T-helper 2 cell (primary cell): ENCODE measurements around the gene RALGAPA1.
"Not testable (repeated sequence)": the region's sequence is repeated elsewhere in the genome, so short reads cannot be mapped to it uniquely, and the experiment has no call there.

Experiments
- DNase-seq, 5 experiments: peaks; one replicate each; pipeline versions ENCODE4 v3.0.0 to v3.0.0-alpha.2; 2012 to 2022
- total RNA-seq, 2 donors: gene quantifications; one replicate each; lab custom pipeline; 2026; lab: John Stamatoyannopoulos, UW

Gene RALGAPA1
- total RNA-seq = 94.7 to 123 reads per million in 2 donors

DNA sequence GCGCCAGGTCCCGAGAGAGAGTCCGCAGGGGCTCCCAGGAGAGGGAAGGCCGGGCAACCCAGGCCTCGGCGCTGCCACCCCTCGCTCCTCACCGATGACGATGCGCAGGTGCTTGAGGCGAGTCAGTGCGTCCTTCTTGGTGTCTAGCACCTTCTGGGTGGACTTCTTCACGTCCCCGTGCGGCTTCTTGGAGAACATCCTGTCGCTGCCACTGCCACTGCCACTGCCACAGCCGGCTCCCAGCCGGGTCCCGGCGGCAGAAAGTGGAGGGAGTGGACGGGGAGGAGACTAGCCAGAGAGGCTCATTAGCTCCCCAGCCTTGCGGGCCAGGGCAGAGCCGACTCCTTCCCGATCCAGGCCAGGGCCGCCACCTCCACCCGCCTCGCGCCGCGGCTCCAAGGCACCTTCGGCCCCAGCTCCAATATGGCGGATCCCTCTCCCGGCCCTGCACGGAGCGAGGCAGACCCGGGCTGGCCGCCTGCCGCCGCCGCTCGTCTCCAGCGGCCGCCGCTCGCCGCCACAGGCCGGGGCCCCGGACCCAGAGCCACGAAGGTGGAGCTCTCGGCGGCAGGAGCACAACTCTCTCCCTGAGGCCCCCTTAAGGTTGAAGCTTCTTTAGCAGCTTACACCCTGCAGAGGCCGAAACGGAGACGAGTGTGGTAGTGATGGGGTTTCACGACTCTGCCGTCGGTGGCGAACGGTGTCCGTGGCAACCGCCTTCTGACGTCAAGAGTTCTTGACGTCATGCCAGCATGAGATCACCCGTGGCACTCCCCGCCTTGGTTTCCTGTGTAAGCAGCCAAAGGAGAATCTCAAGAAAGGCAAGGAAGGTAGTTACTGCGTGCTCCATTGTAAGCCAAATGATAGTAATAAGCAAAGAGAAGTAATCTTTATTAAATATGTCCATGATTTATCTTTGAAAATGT is at the start of gene RALGAPA1:
TSS of gene RALGAPA1 (minus strand) at position 658 of the 926 bp plus-strand sequence. CDS start at position 198, 460 bp downstream.
- DNase-seq = peak; percentile 76 to 98 (median 92)

DNA sequence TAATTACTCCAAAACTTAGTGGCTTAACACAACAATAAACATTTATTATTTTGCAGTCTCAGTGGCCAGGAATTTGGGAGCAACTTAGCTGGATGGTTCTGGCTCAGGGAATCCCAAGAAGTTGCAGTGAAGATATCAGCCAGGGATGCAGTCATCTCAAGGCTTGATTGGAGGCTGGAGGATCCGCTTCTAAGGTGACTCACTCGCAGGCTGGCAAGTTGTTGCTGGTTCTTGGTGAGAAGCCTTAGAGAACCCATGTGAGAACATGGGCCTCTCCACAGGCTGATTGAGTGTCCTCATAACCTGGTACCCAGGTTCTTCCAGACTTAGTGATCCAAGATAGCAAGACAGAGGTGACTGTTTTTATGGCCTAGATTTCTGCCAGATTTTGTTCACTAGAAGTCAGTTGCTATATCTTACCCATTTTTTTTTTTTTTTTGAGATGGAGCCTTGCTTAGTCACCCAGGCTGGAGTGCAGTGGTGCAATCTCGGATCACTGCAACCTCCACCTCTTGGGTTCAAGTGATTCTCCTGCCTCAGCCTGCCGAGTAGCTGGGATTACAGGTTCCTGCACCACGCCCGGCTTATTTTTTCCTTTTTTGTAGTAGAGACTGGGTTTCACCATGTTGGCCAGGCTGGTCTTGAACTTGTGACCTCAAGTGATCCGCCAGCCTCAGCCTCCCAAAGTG is 49.6 kb upstream of the RALGAPA1 start:
- DNase-seq = no peak

DNA sequence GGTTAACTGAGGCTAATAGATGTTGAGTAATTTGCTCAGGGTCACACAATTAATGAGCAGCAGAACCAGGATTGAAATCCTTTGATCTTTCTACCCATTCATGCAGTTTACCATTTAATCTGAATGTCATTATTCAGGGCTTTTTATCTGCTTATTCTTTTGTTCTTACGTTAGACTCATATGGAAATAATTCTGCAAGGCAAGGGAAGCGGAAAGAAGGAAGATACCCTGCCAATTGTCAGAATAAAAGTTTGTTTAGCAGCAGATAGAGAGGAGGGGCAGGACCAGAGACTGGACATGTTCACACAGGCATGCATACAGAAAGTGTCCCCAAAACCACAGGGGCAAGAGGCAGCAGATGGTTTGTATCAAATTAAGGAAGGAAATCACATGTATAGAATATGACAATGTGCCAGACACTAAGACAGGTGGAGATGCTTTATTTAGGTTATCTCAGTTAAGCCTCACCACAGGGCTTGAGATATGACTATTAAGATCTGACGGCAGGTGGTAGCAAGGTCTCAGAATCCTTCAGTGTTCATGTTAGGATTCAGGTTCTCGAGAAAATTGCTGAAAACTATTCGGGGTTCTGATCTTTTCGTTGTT is 46.9 kb upstream of the RALGAPA1 start:
- peak in 1 of 5 experiments; percentile 46 for DNase-seq

DNA sequence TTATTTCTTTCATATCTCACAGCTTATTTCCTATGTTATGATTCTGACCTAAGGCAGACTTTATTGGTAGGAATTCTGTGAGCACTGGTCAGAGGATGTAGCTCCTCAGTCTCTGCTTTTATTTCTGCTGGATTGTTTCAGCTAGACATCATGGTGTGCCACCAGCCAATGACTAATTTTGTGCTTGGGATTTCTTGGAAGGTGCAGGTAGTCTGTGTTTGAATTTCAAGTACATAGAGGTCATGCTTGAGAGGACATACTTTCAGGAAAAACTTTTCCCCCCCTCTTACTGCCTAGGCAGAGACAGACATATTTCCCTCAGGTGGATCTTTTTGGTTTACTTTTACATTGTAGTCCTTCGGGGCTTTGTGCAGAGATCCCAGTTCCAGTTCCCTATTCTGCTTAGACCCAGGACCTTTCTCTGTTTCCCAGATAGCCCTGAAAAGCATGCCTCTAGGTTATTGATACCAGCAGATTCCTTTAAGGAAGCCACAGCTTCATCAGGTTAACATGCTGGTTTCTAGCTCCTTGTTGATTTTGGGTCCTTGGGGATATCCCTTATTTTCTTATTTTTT is 45.7 kb upstream of the RALGAPA1 start:
- DNase-seq = no peak

DNA sequence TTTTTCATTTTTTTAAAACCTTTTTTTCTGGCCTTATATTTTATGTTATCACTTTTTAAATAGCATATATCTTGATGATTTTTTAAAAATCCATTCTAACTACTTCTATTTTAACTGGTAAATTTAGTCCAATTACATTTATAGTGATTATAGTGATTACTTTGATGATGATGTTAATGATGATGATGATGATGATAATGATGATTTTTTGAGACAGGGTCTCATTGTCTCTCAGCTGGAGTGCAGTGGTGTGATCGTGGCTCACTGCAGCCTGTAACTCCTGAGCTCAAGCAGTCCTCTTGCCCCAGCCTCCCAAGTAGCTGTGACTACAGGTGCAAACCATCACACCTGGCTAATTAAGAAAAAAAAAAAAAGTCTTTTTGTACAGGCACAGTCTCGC is 44.1 kb upstream of the RALGAPA1 start:
- no peak for DNase-seq

DNA sequence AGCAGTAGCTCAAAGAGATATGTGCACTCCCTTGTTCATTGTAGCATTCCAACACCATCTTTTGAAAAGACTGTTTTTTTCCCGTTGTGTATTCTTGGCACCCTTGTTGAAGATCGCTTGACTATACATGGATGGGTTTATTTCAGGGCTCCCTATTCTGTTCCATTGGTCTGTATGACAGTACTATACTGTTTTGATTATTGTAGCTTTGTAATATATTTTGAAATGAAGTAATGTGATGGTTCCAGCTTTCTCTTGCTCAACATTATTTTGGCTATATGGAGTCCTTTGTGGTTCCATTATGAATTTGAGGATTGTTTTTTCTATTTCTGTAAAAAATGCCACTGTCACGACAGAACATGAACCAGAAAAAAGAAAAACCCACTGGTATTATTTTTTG is 42.7 kb upstream of the RALGAPA1 start:
- no peak for DNase-seq

DNA sequence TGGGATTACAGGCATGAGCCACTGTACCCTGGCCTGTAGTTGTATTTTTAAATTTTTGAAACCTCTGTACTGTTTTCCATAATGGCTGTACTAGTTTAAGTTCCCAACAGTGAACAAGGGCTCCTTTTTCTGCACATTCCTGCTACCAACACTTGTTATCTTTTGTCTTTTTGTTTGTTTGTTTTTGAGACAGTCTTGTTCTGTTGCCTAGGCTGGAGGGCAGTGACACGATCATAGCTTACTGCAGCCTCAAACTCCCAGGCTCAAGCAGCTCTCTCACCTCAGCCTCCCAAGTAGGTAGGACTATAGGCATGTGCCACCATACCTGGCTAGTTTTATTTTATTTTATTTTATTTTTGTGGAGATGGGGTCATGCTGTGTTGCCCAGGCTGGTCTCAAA is 40.0 kb upstream of the RALGAPA1 start:
- DNase-seq = no peak

DNA sequence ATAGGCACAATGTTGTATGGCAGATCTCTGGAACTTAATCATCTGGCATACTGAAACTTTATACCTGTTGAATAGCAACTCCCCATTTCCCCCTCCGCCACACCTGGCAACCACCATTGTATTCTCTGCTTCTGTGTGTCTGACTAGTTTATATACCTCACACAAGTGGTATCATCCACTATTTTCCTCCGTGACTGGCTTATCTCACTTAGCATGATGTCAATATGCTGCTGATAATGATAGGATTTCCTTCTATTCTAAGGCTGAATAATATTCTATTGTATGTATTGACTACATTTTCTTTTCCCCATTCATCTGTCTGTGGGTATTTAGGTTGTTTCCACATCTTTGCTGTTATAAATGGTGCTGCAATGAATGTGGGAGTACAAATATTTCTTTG is 38.5 kb upstream of the RALGAPA1 start:
- DNase-seq = no peak

DNA sequence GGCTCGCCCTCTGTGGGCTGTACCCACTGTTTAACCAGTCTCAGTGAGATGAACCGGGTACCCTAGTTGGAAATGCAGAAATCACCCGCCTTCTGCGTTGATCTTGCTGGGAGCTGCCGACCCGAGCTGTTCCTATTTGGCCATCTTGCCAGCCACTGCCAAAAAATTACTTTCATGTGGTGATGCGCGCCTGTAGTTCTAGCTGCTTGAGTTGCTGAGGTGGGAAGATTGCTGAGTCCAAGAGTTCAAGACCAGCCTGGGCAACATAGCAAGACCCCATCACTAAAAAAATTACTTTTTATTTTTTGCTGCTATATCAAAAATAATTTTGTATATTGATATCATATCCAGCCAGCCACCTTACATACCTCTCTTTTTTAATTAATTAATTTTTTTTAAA is 35.4 kb upstream of the RALGAPA1 start:
- DNase-seq = no peak

DNA sequence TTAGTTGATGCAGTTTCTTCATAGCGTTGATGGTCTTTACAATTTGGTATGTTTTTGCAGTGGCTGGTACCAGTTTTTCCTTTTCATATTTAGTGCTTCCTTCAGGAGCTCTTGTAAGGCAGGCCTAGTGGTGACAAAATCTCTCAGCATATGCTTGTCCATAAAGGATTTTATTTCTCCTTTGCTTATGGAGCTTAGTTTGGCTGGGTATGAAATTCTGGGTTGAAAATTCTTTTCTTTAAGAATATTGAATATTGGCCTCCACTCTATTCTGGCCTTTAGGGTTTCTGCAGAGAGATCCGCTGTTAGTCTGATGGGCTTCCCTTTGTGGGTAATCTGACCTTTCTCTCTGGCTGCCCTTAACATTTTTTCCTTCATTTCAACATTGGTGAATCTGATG is 33.1 kb upstream of the RALGAPA1 start:
- not testable (repeated sequence) for DNase-seq

DNA sequence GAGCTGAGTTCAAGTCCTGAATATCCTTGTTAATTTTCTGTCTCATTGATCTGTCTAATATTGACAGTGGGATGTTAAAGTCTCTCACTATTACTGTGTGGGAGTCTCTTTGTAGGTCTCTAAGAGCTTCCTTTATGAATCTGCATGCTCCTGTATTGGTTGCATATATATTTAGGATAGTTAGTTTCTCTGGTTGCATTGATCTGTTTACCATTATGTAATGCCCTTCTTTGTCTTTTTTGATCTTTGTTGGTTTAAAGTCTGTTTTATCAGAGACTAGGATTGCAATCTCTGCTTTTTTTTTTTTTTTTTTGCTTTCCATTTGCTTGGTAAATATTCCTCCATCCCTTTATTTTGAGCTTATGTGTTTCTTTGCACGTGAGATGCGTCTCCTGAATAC is 32.6 kb upstream of the RALGAPA1 start:
- not testable (repeated sequence) for DNase-seq

DNA sequence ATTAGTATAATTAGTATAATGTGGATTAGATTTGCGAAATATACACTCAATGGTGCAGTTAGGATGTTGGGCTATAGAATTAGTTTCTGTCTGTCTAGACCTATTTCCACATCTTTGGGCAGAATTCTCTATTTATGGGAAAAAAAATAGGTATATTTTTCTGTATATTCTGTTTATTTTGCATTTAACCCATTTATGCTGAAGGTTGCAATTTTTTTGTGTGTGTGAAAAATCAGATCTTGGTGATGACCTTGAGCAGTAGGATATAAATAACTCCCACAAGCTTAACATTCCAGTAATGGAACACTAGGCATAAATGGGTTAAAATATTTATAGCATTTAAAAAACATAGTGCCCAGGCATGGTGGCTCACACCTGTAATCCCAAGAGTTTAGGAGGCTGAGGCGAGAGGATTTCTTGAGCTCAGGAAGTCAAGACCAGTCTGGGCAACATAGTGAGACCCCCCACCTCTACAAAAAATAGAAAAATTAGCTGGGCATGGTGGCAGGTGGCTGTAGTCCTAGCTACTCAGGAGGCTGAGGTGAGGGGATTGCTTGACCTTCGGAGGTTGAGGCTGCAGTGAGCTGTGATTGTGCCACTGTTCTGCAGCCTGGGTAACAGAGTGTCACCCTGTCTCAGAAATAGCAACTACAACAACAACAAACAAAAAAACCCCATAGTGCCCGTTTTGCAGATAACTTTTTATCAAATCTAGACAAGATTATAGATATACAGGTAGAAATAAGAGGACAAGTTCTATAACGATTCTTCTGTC is 26.3 kb upstream of the RALGAPA1 start:
- DNase-seq = no peak

DNA sequence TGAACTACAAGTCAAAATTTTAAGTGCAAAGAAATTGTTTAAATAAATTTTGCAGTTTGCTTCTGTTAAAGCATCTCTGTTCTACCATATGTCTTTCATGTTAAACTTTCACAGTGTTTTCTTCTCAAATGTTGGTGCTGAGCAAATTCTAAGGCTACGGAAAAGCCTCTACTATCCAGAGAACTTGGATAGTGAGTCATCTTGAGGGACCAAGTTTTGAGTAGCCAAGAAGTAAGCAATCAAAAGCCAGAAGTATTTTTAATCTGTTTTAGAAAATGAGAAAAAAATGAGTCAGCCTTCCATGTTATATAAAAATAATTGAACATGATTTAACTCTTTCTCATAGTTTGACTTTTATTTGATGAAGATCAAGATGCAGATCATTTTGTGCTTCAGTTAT is 20.4 kb upstream of the RALGAPA1 start:
- no peak for DNase-seq

DNA sequence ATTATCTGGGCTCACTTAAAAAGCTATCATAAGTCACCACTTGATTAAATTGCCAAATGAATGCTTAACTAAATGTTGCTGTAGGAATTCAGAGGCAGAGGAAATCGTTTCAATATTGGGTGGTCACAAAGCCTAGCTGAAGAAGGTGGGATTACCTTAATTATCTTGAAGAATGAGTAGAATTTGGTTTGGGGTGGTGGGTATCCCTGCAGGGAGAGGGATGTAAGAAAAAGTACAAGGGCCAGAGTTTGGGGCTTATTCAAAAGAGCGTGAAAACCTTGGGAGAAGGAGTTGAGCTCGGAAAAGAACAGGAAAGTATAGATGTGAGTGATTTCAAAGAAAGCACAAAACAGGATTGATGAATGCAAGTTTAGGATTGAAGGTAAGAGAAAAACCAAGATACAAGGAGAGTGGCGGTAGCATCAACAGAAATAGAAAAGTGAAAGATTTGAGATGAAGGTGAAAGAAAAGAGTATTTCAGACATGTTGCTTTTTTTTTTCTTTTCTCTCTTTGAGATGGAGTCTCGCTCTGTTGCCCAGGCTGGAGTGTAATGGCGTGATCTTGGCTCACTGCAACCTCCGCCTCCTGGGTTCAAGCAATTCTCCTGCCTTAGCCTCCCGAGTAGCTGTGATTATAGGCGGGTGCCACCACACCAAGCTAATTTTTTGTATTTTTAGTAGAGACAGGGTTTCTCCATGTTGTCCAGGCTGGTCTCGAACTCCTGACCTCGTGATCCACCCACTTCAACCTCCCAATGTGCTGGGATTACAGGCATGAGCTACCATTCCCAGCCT is 18.8 kb upstream of the RALGAPA1 start:
- DNase-seq = no peak

DNA sequence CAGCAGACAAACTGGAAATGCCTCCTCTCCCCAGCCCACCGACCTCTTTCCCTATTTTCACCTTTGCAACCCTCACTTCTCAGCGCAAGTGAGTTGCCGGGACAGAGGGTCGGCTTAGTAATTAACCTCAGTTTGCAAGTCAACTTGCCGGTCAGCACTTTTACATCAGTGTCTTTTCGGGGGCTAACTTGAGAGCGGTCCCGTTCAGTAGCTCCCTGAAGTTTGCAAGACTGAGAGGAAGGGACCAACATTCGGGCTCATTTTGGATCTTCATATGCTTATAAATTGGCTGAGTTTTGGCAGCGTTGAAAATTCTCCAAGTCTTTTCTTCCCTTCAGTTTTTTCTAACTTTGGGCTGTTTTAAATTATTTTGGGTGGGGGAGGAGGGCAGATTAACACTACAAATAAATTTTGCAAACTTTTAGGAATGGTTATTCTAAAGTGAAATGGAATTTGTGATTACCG is 17.9 kb upstream of the RALGAPA1 start:
- DNase-seq = no peak

DNA sequence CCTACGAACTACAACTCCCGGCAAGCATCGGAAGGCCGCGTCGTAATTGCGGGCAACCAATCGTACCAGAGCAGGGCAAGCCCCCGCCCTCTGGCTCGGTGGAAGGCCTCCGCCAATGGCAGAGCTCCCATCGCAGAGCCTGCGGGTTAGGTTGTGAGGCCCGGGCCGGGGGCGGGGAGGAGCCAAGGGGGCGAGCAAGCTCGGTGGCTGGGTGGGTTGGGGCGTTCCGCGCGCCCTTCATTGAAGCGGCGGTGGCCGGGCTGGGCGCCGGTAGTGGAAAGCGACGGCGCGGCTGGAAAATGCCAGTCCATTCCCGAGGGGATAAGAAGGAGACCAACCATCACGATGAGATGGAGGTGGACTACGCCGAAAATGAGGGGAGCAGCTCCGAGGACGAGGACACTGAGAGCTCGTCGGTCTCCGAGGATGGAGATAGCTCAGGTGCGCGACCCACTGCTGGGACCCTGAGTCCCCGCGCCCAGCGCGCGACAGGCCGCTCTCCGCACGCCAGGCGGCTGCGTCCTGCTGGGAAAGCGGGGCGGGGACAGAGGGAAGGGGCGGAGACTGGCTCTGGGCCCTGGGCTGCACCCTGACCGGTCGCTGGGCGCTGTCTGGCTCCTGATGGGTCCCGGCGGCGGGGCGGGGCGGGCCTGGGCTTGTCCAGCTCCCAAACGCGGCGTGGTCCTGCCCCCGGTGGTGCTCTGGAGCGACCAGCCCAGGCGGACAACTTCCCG is 17.3 kb upstream of the RALGAPA1 start, which contains the start of gene BRMS1L:
TSS of gene BRMS1L (plus strand) at position 121 of the 734 bp plus-strand sequence. CDS start at position 300, 179 bp downstream.
- DNase-seq = peak; percentile 92 to 99 (median 97)

DNA sequence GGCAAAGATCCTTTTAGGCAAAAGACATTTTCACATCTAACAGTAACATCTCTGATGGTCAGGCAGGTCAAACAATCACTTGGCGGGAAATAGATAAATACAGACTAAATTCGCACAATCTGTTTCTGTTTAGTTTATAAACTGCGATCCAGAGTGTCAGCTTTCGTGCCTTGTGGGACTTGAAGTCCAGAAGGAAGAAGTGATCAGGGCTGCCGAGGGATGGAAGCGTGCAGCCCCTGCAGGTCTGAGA is 16.8 kb upstream of the RALGAPA1 start:
- DNase-seq = no peak

DNA sequence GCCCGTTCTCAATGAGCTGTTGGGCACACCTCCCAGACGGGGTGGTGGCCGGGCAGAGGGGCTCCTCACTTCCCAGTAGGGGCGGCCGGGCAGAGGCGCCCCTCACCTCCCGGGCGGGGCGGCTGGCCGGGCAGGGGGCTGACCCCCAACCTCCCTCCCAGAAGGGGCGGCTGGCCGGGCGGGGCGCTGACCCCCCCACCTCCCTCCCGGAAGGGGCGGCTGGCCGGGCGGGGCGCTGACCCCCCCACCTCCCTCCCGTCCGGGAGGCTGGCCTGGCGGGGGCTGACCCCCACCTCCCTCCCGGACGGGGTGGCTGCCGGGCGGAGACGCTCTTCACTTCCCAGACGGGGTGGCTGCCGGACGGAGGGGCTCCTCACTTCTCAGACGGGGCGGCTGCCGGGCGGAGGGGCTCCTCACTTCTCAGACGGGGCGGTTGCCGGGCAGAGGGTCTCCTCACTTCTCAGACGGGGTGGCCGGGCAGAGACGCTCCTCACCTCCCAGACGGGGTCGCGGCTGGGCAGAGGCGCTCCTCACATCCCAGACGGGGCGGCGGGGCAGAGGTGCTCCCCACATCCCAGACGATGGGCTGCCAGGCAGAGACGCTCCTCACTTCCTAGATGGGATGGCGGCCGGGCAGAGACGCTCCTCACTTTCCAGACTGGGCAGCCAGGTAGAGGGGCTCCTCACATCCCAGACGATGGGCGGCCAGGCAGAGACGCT is 15.5 kb upstream of the RALGAPA1 start:
- DNase-seq = not testable (repeated sequence)

DNA sequence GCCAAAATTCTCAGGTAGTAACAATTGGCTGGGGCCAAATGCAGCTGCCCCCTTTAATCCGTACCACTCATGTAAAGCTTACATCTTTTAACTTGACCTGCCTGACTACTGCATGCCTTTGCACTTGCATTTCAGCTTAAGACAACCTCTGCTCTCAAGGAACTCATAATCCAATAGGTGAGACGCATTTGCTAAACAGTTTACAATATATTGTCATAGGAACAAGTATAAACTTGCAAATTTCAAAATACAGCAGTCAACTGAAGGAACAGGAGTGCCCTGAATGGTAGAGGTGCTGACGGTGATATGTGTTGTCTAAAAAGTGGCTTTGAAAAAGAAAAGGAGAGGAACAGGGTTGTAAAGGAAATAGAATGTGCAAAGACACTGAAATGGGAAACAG is 13.4 kb upstream of the RALGAPA1 start:
- no peak for DNase-seq
